IPS-18c (cell line): ENCODE results near the gene PARD3.
"Not testable (repeated sequence)": the region's sequence is repeated elsewhere in the genome, so short reads cannot be mapped to it uniquely, and the experiment has no call there.

Experiments
- H3K4me3 ChIP-seq: 2 replicates; pipeline ENCODE4 v1.7.0; 2013; ENCODE audit warnings: low read depth, mild to moderate bottlenecking, low read length, moderate library complexity; ENCODE audit not compliant: insufficient read depth
- H3K9me3 ChIP-seq: one replicate; pipeline ENCODE4 v1.6.1; 2013; ENCODE audit warnings: mild to moderate bottlenecking, low read length, moderate library complexity; ENCODE audit not compliant: control insufficient read depth, insufficient read depth

PARD3 gene

DNA sequence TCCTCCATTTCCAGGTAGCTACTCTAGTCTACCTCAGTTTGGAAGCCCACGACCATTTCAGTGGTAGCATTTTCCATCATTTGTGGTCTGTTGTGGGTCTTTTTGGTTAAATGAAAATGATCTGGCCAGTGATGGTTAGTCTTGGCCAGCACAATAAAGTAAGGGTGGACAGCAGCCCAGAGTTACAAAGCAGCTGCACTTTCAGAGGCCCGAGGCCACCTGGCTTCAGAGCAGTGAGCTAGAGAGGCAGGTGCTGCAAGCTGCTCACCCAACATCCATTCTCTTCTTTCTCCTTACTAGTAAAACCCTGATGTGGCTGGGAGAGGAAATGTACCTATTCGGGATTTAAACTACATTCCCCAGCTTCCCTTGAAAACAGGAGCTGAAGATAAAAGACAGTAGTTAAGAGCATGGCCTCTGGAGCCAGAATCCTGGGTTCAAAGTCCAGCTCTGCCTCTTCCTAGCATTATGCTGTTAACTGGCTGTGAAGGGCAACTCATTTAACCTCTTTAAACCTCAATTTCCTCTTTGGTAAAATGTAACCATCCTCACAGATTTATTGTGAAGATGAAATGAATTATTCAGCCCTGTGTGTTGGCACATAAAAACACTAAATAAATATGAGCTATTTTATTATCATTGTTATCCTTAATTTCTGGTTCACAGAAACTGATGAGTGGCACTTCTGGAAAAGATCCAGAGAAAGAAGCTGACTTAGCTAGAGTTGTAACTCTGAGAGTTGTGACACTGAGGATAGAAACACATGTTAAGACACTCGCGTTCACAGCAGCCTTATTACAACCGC is 517.4 kb downstream of the PARD3 start:
- H3K4me3 ChIP-seq: no peak overlapping the region

DNA sequence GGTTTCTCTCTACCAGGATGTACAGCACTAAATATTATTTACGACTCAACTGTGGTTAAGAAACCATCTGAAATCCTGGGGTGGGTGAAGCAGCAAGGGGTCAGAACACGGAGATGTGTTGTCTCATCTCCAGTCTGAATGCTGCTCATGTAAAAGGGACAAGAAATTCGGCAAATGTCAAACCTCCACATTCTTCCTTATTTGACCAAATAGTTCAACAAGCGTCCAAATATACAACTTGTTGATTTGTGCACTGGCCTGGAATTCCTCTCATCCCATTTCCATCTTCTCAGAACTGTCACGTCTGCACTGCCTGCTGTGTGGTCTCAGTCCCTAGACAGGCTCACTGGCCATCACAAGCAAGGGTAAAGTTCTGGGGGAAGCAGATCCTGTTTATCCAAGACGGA is 520.0 kb downstream of the PARD3 start:
- Histone ChIP-seq H3K4me3 (no peak overlapping the region), H3K9me3 (no peaks in the 10 kb centered on the region)

More for the DNA sequence above, 517.4 kb downstream of the PARD3 start:
- H3K9me3 ChIP-seq: no peaks in the 10 kb centered on the region

DNA sequence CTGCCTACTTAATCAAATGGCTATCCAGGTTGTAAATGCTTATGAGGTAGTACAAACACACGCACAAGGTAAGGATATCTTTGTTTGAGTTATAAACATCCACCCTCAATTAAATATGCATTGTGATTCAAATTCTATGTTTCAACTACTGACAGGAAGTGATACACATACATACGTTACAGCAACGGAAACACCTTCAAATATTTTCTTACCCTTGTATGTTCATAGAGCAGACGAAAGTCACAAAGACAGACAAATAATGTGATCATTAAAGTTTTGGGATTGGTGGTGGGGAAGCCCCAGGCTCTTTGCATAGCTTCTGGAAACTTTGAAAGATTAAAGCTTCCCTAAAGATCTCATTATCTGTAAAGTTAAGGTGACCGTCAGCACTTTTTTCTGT is 521.0 kb downstream of the PARD3 start:
- no peaks in the 10 kb centered on the region for H3K9me3 ChIP-seq

DNA sequence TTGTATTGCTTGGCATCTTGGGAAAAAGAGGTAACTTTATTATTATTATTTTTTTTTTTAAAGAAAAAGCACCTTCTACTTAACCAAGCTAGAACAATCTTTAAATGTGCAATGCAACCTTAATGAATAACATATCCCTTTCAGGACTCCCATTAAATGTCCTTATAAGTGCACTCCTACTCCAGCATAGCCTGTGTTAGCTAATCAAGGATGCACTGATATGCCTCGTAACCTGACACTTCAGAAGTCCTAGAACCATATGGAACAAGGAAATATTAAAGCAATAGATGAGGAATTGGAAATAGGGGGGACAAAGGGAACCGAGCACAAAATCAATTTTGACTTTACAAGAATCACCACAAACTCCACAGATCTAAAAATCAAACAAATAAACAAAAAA is 522.4 kb downstream of the PARD3 start:
- Histone ChIP-seq H3K9me3 (no peaks in the 10 kb centered on the region), H3K4me3 (no peak overlapping the region)

More for the DNA sequence above, 521.0 kb downstream of the PARD3 start:
- H3K4me3 ChIP-seq: no peak overlapping the region

GRCh38 chr10:34292194-34292565 is 522.9 kb downstream of the PARD3 start:
- Histone ChIP-seq H3K9me3 (no peaks in the 10 kb centered on the region), H3K4me3 (no peak overlapping the region)

GRCh38 chr10:34291466-34292193 is 523.5 kb downstream of the PARD3 start:
- no peaks in the 10 kb centered on the region for H3K9me3 ChIP-seq
- H3K4me3 ChIP-seq: no peak overlapping the region

DNA sequence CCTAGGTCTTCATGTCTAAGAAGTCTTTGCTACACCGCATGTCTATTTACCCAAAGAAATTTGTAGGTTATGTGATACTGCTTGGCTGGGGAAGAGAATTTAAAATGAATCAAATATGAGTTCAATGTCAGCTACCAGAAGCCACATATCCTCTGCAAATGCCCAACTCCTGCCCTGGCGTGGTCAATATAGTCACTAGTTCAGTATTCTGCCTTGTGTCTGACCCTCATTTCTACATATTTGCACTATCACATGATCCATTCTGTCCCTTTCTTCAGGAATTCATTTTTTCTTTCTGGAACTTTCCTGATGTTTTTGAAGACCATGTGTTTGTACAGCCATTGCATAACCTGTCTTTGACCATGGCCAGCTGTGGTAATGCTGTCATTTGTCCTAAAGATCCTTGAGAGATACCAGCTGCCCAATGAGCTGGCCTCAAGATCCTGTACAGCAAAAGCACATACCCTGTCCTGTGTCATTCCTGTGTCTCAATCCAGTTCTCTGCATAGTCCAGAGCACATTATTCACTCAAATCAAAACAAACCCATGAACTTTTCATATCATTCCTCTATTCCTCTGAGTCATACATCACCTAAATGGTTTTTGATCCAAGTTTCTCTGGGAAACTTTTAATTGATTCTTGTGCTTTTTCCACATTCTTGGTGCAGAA is 524.5 kb downstream of the PARD3 start:
- H3K4me3 ChIP-seq: no peak overlapping the region
- no peaks in the 10 kb centered on the region for H3K9me3 ChIP-seq

DNA sequence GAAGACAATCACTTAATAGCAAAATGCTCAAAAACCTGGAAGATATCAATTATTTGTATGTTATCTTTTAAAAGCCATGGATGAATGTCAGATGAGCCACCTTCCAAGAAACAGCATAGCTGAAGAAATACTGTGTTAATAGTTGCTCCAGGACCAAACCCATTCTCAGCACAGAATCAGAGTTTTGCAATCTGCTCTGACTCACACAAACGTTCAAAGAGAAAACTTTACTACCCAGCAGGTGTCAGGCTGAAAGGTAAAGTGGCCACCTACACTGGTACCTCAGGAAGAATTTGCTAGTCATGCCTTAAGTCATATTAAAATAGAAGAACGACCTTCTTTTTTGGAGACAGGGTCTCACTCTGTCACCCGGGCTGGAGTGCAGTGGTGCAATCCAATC is 526.5 kb downstream of the PARD3 start:
- H3K4me3 ChIP-seq: no peak overlapping the region
- H3K9me3 ChIP-seq: no peaks in the 10 kb centered on the region

DNA sequence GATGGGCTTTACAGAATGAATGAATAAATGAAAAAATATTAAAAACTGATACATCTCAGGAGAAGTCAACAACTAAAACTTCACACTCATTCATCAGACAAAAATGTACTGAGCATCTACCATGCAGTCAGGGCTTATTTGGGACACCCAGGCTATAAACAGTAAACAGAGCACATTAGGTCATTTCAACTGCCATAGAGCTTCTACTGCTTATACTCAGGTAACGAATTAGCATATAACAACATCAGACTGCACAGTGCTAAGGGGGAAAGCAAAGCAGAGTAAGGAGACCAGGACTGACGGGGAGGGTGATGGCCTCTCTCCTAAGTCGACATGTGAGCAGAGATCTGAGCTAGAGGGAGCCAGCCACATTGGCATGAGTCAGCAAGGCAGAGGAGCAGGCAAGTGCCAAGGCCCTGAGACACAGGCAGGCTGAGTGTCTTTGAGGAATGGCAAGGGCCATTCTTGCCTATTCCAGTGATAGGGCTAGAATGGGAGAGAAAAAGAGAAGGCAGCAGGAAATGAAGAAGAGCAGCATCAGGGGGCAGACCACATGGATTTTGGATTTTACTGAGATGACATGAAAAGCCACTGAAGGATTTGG is 528.9 kb downstream of the PARD3 start:
- Histone ChIP-seq H3K9me3 (no peaks in the 10 kb centered on the region), H3K4me3 (no peak overlapping the region)

DNA sequence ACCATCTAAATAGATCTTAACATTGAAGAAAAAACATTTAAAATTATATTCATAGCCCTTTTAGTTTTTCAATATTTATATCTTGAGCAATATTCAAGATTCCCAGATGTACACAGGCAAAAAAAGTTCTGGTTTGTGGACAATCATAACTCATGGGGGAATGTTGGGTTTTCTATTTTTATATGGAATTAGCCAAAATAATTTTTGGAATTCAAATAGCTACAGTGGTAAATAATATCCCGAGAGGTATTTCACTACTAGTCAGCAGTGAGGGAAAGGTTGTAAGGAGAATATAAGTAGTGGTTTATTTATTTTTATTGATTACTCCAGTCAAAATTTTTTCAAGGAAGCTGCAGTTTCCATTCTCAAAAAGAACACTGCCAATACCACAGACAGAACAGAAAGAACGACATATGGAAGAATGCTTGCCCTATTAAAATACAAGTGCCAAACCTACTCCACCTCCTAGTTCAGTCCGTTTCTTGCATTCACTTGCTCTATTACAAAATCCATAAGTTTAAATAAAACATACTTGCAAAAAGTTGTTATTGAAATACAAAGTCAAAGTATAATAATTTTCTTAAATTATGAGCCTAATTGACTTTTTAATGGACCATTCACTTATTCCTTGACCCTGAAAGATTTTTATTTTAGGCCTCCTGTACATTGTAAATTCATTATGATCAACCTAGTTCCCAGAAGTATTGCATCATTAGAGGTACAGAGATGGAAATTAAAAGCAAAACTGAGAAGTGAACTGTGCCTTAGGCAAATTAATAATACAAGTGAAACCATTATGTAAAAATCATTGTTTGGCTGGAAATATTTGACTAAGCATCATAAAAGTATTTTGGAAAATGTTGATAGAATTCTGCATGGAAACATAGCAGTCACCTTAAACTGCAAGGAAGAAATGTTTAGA is 533.2 kb downstream of the PARD3 start:
- no peaks in the 10 kb centered on the region for H3K9me3 ChIP-seq
- H3K4me3 ChIP-seq: no peak overlapping the region

- Histone ChIP-seq H3K4me3 (no peak overlapping the region), H3K9me3 (no peaks in the 10 kb centered on the region)
Observed at GRCh38 chr10:34280599-34281374, 534.3 kb downstream of the PARD3 start.

- Histone ChIP-seq H3K9me3 (no peaks in the 10 kb centered on the region), H3K4me3 (no peak overlapping the region)
Observed at GRCh38 chr10:34275626-34276130, 539.4 kb downstream of the PARD3 start.

- H3K4me3 ChIP-seq: no peak overlapping the region
- H3K9me3 ChIP-seq: no peaks in the 10 kb centered on the region
Observed at GRCh38 chr10:34274906-34275305, 540.2 kb downstream of the PARD3 start.

DNA sequence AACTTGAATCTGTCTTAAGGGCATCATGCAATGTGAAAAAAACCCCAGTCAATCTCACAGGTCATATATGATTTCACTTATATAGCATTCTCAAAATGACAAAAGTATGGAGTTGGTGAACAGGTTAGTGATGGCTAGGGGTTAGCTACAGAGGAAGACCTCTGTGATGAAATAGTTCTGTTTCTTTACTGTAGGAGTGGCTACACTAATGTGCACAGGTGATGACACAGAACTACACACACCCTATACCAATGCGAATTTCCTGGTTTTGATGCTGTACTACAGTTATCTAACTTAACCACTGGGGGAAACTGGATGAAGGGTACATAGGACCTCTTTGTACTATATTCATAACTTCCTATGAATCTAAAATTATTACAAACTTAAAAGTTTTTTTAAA is 541.8 kb downstream of the PARD3 start:
- H3K4me3 ChIP-seq: no peak overlapping the region

GRCh38 chr10:34272316-34272715 is 542.8 kb downstream of the PARD3 start:
- no peaks in the 10 kb centered on the region for H3K9me3 ChIP-seq
- no peak overlapping the region for H3K4me3 ChIP-seq

More for the DNA sequence above, 541.8 kb downstream of the PARD3 start:
- H3K9me3 ChIP-seq: no peaks in the 10 kb centered on the region

DNA sequence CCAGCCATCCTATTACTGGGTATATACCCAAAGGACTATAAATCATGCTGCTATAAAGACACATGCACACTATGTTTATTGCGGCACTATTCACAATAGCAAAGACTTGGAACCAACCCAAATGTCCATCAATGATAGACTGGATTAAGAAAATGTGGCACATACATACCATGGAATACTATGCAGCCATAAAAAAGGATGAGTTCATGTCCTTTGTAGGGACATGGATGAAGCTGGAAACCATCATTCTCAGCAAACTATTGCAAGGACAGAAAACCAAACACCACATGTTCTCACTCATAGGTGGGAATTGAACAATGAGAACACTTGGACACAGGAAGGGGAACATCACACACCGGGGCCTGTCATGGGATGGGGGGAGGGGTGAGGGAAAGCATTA is 546.7 kb downstream of the PARD3 start:
- H3K4me3 ChIP-seq, H3K9me3 ChIP-seq: not testable (repeated sequence)
